Measurements from ENCODE around the gene SLC15A3.

Gene SLC15A3

GRCh38 chr11:60923800-60924109 lies 28.2 kb downstream of the SLC15A3 start:
- no peak overlapping the region for H3K9ac ChIP-seq (ENCODE audit: low read length)
- H2AFZ ChIP-seq (ENCODE audit: low read depth, low read length, severe bottlenecking) = no peak overlapping the region
- H3K9me3 ChIP-seq (ENCODE audit: insufficient read depth, low read length) = no peaks in the 10 kb centered on the region
- H3K79me2 ChIP-seq (ENCODE audit: insufficient read depth, low read length) = peaks cover 4% of the 10 kb centered on the region; the same call in 1 of the 2 replicates
- no peak for TF ChIP-seq CTCF (IDR thresholded peaks at IDR 0.05; ENCODE audit: insufficient read depth, low read length, poor library complexity, severe bottlenecking)
- no peak for TF ChIP-seq EZH2phosphoT487 (conservative IDR thresholded peaks at IDR 0.05; ENCODE audit: low read length)
- no peak overlapping the region for H3K4me3 ChIP-seq (ENCODE audit: insufficient read depth, low read length, poor library complexity, severe bottlenecking)
- H3K9me2 ChIP-seq (replicated peaks; ENCODE audit: insufficient read depth, low read length) = no peaks in the 10 kb centered on the region
- H3K4me2 ChIP-seq (ENCODE audit: low read depth, low read length, poor library complexity, severe bottlenecking) = no peak overlapping the region
- H3F3A ChIP-seq (ENCODE audit: insufficient read depth) = no peaks in the 10 kb centered on the region
- H3K27me3 ChIP-seq (ENCODE audit: low read length) = no peaks in the 10 kb centered on the region
- H3K27ac ChIP-seq (ENCODE audit: low read depth, low read length) = no peak overlapping the region
- no peaks in the 10 kb centered on the region for H4K20me1 ChIP-seq (ENCODE audit: low read depth, low read length)
- peaks cover 7% of the 10 kb centered on the region; the same call in 1 of the 2 replicates for H3K36me3 ChIP-seq (ENCODE audit: low read length)

- TF ChIP-seq CTCF (IDR thresholded peaks at IDR 0.05; ENCODE audit: insufficient read depth, low read length, poor library complexity, severe bottlenecking) = no peak
- no peak for TF ChIP-seq EZH2phosphoT487 (conservative IDR thresholded peaks at IDR 0.05; ENCODE audit: low read length)
- Histone ChIP-seq H3K27ac (ENCODE audit: low read depth, low read length) (no peak overlapping the region), H3K9me2 (replicated peaks; ENCODE audit: insufficient read depth, low read length) (no peaks in the 10 kb centered on the region), H3K36me3 (ENCODE audit: low read length) (peaks cover 7% of the 10 kb centered on the region; the same call in 1 of the 2 replicates), H3K27me3 (ENCODE audit: low read length) (no peaks in the 10 kb centered on the region), H3K9me3 (ENCODE audit: insufficient read depth, low read length) (no peaks in the 10 kb centered on the region), H3K4me3 (ENCODE audit: insufficient read depth, low read length, poor library complexity, severe bottlenecking) (no peak overlapping the region), H3K4me2 (ENCODE audit: low read depth, low read length, poor library complexity, severe bottlenecking) (no peak overlapping the region), H2AFZ (ENCODE audit: low read depth, low read length, severe bottlenecking) (no peak overlapping the region), H3K79me2 (ENCODE audit: insufficient read depth, low read length) (peaks cover 8% of the 10 kb centered on the region), H4K20me1 (ENCODE audit: low read depth, low read length) (no peaks in the 10 kb centered on the region), H3K9ac (ENCODE audit: low read length) (no peak overlapping the region), H3F3A (ENCODE audit: insufficient read depth) (no peaks in the 10 kb centered on the region)
Observed at GRCh38 chr11:60923326-60923725, 28.6 kb downstream of the SLC15A3 start.

GRCh38 chr11:60922906-60923305 lies 29.1 kb downstream of the SLC15A3 start:
- H2AFZ ChIP-seq (ENCODE audit: low read depth, low read length, severe bottlenecking) = no peak overlapping the region
- H3K9ac ChIP-seq (ENCODE audit: low read length) = no peak overlapping the region
- TF ChIP-seq EZH2phosphoT487 (conservative IDR thresholded peaks at IDR 0.05; ENCODE audit: low read length) (no peak), CTCF (IDR thresholded peaks at IDR 0.05; ENCODE audit: insufficient read depth, low read length, poor library complexity, severe bottlenecking) (no peak)
- no peaks in the 10 kb centered on the region for H3K27me3 ChIP-seq (ENCODE audit: low read length)
- no peaks in the 10 kb centered on the region for H4K20me1 ChIP-seq (ENCODE audit: low read depth, low read length)
- no peaks in the 10 kb centered on the region for H3K9me3 ChIP-seq (ENCODE audit: insufficient read depth, low read length)
- no peaks in the 10 kb centered on the region for H3F3A ChIP-seq (ENCODE audit: insufficient read depth)
- no peak overlapping the region for H3K27ac ChIP-seq (ENCODE audit: low read depth, low read length)
- H3K36me3 ChIP-seq (ENCODE audit: low read length) = peaks cover 7% of the 10 kb centered on the region; the same call in 1 of the 2 replicates
- no peak overlapping the region for H3K4me3 ChIP-seq (ENCODE audit: insufficient read depth, low read length, poor library complexity, severe bottlenecking)
- no peak overlapping the region for H3K4me2 ChIP-seq (ENCODE audit: low read depth, low read length, poor library complexity, severe bottlenecking)
- H3K79me2 ChIP-seq (ENCODE audit: insufficient read depth, low read length) = peaks cover 12% of the 10 kb centered on the region
- H3K9me2 ChIP-seq (replicated peaks; ENCODE audit: insufficient read depth, low read length) = no peaks in the 10 kb centered on the region
